ENCODE results near the gene CARM1. TPM values are rescaled to one million over a fixed set of nuclear protein-coding genes. Genes with fewer than 3 reads are reported as not detected.

CARM1 gene
- total RNA-seq, 4 donors from 2014 or later, result 19.8 to 24.9 (median 21.2) TPM

- no peak overlapping the region for H3K4me3 ChIP-seq (ENCODE audit: low read depth, poor library complexity, severe bottlenecking)
- WGBS, 2 donors, result 57 to 58% methylated on average over 10 of the region's 10 CpGs
- no peak for DNase-seq (ENCODE audit: low spot score in 2 of 2)
- TF ChIP-seq POLR2A (IDR thresholded peaks at IDR 0.05) (no peak), CTCF (IDR thresholded peaks at IDR 0.05) (no peak)
- intact Hi-C loops (cut with DNase I; ENCODE audit: low total_unique reads), result no loop called here
These were observed 97.3 kb downstream of the CARM1 start for GRCh38 chr19:10968527-10969135.

GRCh38 chr19:10971107-10971726 lies 99.9 kb downstream of the CARM1 start:
- 96 to 98% methylated on average over 8 of the region's 8 CpGs for WGBS, 2 donors

More at GRCh38 chr19:10971107-10971726, 99.9 kb downstream of the CARM1 start:
- H3K4me3 ChIP-seq (ENCODE audit: low read depth, poor library complexity, severe bottlenecking), result no peak overlapping the region
- TF ChIP-seq POLR2A (IDR thresholded peaks at IDR 0.05) (no peak), CTCF (IDR thresholded peaks at IDR 0.05) (no peak)
- no peak for DNase-seq (ENCODE audit: low spot score in 2 of 2)
- intact Hi-C loops (cut with DNase I; ENCODE audit: low total_unique reads), result no loop called here

Small RNA genes lying within 50 kb of the gene (microRNA-seq; reads per million reads assigned to microRNA genes)
- 0 to 0.57 reads per million in 2 donors for gene MIR6793 (ENCODE audit: borderline number of aligned reads in 1 of 2, borderline replicate concordance in 2 of 2)

Other genes with a start within 250 kb of the CARM1 start
- 100 to 1,000 TPM; 100 to 180 (median 129) TPM for gene SLC44A2, start 246.0 kb upstream of the CARM1 start, total RNA-seq
- gene ILF3, start 217.2 kb upstream of the CARM1 start, total RNA-seq, result 100 to 1,000 TPM in 2 of 4 donors, 10 to 100 TPM in 2; 71.8 to 122 (median 97.3) TPM
- gene QTRT1, start 170.1 kb upstream of the CARM1 start, total RNA-seq, result 10 to 100 TPM; 25.1 to 33.7 (median 31.0) TPM
- 100 to 1,000 TPM; 182 to 245 (median 218) TPM for gene DNM2, start 153.5 kb upstream of the CARM1 start, total RNA-seq
- 10 to 100 TPM; 14.4 to 34.9 (median 26.5) TPM for gene TMED1, start 35.3 kb upstream of the CARM1 start, total RNA-seq
- gene C19orf38, start 23.1 kb upstream of the CARM1 start, total RNA-seq, result under 1 TPM in 2 of 4 donors, not detected in 2; 0.42 to 0.91 TPM
- gene YIPF2, start 57.1 kb downstream of the CARM1 start, total RNA-seq, result 10 to 100 TPM; 38.4 to 55.3 (median 47.8) TPM
- 10 to 100 TPM; 39.6 to 53.2 (median 49.8) TPM for gene TIMM29, start 57.3 kb downstream of the CARM1 start, total RNA-seq
- gene SMARCA4, start 89.5 kb downstream of the CARM1 start, total RNA-seq, result 100 to 1,000 TPM in 1 of 4 donors, 10 to 100 TPM in 3; 78.4 to 115 (median 81.7) TPM
- gene LDLR, start 217.9 kb downstream of the CARM1 start, total RNA-seq, result 10 to 100 TPM; 48.7 to 62.8 (median 58.7) TPM